ENCODE data around the gene TNFRSF18. TPM values are rescaled to one million over a fixed set of nuclear protein-coding genes. Genes with fewer than 3 reads are reported as not detected.

Gene TNFRSF18
- total RNA-seq, 2 donors from 2014 or later, result 0.55 TPM; not detected in 1

DNA sequence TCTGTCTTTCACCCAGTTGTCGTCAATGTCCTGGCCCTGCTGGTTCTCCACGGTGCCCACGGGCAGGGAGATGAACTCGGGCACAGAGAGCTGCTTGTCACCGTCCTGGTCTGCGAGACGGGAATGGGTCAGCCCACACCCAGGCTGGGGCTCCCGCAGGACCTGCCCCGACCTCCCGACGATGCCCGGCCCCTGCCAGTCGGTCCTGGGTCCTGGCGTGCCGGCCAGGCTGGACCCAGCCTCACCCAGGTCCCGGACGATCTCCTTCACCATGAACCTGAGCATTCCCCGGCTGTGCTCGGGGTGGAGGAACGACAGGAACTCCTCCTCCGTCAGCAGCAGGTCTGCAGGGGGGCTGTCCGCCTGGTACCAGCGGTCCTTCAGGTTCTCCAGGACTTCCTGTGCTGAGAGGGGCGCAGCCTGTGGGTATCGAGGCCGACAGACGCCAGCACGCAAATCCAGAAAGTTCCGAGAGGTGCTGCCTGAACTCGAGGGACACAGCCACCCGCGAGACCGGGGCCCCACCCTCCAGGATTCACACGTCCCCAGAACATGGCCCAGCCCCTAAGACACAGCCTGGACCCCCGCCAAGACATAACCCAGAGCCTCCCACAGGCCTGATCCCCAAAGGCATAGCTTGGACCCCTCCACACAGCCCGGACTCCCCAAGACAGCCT, 12.3 kb upstream of the TNFRSF18 start:
- Histone ChIP-seq H3K27ac (no peak overlapping the region), H3K27me3 (no peaks in the 10 kb centered on the region), H3K4me3 (no peak overlapping the region), H3K36me3 (peaks cover 68% of the 10 kb centered on the region), H3K4me1 (peaks cover 0 to 17% of the 10 kb centered on the region in 2 donors), H3K9me3 (no peaks in the 10 kb centered on the region)
- TF ChIP-seq, protein P1, sequence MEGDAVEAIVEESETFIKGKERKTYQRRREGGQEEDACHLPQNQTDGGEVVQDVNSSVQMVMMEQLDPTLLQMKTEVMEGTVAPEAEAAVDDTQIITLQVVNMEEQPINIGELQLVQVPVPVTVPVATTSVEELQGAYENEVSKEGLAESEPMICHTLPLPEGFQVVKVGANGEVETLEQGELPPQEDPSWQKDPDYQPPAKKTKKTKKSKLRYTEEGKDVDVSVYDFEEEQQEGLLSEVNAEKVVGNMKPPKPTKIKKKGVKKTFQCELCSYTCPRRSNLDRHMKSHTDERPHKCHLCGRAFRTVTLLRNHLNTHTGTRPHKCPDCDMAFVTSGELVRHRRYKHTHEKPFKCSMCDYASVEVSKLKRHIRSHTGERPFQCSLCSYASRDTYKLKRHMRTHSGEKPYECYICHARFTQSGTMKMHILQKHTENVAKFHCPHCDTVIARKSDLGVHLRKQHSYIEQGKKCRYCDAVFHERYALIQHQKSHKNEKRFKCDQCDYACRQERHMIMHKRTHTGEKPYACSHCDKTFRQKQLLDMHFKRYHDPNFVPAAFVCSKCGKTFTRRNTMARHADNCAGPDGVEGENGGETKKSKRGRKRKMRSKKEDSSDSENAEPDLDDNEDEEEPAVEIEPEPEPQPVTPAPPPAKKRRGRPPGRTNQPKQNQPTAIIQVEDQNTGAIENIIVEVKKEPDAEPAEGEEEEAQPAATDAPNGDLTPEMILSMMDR (IDR thresholded peaks at IDR 0.05), result no peak
- no peak for DNase-seq (ENCODE audit: low spot score)

DNA sequence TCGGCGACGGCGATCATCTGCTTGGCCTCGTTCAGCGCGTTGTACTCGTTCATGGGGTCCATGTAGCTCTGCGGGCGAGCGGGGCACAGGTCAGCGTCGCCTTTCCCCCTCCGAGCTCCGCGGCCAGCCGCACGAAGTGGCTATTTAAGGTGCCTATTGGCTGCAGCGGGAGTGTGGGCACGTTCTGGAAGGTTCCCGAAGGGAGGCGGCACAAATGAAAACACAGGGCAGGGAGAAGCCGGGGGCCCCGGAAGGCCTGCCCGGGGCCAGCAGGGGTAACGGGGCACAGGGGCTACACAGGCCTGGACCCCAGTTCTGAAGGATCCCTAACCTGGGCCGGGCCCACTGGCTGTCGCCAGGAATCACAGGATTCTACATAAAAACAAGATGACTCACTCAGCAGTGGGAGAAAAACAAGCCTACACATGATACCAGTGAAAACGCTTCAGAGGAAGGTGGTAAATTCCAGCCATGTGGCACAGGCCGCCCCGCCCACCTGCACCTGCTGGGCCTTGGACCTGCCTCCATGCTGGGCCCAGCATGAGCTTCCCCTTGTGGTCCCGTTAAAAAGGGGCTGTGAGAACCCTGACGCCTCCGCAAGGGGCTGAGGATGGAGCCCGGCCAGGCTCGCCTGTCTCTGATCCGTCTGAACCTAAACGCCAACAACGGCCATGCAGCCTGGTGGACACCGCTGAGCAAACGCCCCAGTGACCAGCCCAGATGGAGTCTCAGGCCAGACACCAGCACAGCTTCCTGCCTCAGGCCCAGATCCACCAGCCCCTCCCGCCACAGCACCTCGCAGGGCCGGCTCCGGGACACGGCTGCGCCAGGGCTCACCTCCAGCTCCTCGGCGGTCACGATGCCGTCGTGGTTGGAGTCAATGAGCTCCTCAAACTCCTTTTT, 11.5 kb upstream of the TNFRSF18 start:
- Histone ChIP-seq H3K4me1 (peaks cover 0 to 23% of the 10 kb centered on the region in 2 donors), H3K4me3 (no peak overlapping the region)

DNA sequence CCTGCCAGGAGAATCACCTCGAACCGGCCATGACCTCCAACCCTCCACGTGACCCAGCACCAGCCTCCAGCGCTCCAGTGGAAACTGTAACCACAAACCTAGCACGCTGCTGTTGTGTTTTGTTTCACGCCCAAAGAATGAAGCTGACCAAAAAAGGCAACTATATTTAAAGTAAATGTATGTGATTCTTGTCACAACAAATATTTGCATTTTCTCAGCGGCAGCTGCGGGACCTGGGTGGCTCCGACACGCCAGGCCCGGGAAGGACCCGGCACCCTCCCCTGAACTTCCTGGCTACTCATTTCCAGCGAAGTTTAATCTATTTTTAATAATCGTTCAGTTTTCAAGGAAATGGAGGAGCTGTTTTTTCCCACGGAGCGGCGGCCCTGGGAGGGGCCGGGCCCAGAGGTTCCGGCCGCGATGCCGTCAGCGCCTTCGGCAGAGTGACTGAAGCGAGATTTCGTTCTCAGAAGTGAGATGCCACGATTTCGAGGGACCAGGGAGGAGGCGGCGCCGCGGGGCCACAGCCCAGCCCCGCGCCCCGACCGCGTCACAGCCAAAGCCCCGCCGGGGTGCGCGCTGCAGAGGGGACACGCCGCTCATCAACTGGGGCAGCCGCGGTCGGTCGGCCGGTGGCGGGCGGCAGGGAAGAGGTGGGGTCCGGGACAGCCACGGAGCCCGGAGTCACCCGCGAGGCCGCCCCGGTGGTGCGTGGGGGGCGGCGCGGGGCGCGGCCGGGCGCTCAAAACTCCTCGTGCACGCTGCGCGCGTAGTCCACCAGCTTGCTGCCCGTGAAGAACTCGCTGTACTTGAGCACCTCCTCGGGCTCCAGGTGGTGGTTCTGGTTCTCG, 10.6 kb upstream of the TNFRSF18 start:
- TF ChIP-seq, protein P1 (IDR thresholded peaks at IDR 0.05), result no peak
- Histone ChIP-seq H3K27ac (peak overlapping the region in 1 of 2 donors; percentile 18), H3K36me3 (peaks cover 51% of the 10 kb centered on the region), H3K27me3 (no peaks in the 10 kb centered on the region), H3K4me3 (no peak overlapping the region), H3K9me3 (no peaks in the 10 kb centered on the region), H3K4me1 (peaks cover 0 to 28% of the 10 kb centered on the region in 2 donors)
- no peak for DNase-seq (ENCODE audit: low spot score)

More for the DNA sequence above, 11.5 kb upstream of the TNFRSF18 start:
- no peak for DNase-seq (ENCODE audit: low spot score)
- TF ChIP-seq, protein P1 (IDR thresholded peaks at IDR 0.05), result no peak
- Histone ChIP-seq H3K27me3 (no peaks in the 10 kb centered on the region), H3K9me3 (no peaks in the 10 kb centered on the region), H3K36me3 (peaks cover 60% of the 10 kb centered on the region), H3K27ac (no peak overlapping the region)

DNA sequence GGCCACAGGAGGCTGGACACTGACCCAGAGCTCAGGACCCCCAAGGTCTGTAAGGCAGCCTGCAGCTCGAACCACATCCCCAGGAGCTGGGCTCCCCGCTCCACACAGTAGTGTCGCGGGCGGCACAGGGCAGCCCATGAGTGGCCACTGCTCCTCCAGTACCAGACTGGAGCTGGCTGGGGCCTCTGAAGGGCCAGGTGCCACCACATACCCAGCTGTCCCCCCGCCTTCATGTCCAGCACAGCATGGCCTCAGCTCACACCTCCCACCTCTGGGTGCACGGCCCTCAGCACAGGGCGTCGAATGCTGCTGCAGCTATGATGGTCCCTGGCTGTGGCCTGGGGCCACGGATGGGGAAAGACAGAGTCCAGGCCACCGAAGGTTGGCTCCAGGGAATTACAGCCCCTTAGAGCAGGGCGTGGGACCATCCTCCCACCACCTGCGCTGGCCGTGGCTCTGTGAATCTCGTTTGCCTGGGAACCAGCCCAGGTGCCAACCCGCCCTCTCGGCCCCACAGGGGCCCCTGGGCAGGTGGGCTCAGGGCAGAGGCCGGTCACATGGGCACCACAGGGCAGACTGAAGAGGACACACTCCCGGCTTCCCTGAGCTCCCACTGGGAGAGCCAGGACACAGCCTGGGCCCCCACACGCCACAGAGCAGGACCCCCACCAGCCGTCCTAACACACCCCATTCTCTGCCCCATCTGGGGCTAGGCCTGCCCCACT, 9.7 kb upstream of the TNFRSF18 start:
- Histone ChIP-seq H3K27ac (peak overlapping the region in 1 of 2 donors; percentile 18), H3K4me1 (peaks cover 0 to 32% of the 10 kb centered on the region in 2 donors), H3K36me3 (peaks cover 42% of the 10 kb centered on the region), H3K27me3 (no peaks in the 10 kb centered on the region), H3K9me3 (no peaks in the 10 kb centered on the region), H3K4me3 (no peak overlapping the region)
- TF ChIP-seq, protein P1 (IDR thresholded peaks at IDR 0.05), result no peak
- DNase-seq (ENCODE audit: low spot score), result no peak

Measured in right atrium auricular region (tissue), 2 donors.